Activated CD4-positive, alpha-beta T cell treated with anti-CD3 and anti-CD28 coated beads, Interleukin-2, amount 50 U/mL, for 16 hours (primary cell): ENCODE results near the gene LRMDA.
"Not testable (repeated sequence)": the region's sequence is repeated elsewhere in the genome, so short reads cannot be mapped to it uniquely, and the experiment has no call there.

Experiments used
- DNase-seq: peaks from one replicate; pipeline ENCODE4 v3.0.0-alpha.2; 2020

The LRMDA gene

DNA sequence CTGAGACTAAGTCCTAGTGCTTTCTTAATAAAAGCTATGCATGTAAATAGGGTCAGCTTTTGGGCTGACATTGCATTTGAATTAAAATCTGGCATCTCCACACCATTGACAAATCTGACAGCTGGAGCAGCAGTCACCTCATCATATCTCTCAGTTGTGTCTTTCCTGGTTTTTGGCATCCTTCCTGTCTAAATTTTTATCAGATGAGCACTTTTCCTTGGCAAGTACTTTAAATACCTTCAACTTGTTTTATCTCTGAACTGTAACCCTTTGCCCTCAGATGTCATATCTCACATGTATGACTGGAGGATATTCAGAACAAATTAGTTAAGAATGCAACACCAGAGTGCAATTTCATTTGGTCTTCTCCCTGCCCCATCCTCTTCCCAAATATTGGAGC lies 1066.2 kb downstream of the LRMDA start:
- no peak for DNase-seq

DNA sequence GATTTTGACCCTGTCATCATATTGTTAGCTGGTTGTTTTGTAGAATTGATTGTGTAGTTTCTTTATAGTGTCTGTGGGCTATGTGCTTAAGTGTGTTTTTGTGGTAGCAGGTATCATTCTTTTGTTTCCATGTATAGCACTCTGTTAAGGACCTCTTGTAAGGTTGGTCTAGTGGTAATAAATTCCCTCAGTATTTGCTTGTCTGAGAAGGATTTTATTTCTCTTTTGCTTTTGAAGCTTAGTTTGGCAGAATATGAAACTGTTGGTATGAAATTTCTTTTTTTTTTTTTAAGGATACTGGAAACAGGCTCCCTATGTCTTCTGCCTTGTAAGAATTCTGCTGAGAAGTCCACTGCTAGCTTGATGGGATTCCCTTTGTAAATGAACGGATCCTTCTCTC lies 1073.4 kb downstream of the LRMDA start:
- no peak for DNase-seq

GRCh38 chr10:76509446-76509845 lies 1078.0 kb downstream of the LRMDA start:
- no peak for DNase-seq

DNA sequence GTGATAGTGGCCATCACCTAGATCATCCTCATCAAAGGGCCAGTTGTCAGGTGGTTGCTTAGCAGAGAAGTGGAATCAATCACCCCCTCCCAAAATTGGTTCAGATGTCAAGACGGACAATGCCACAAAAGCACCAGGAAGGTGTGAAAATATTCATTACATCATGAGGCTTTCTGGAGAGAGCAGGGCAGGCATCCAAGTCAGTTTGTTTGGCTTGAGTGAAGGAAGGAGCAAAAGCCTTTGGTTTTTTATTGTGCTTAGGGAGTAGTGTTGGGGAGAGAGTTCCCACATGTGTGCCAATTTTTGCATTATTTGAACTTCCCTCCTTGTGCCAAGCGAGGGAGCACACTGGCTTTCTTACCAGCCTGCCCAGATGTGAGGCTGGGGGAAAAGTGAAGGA lies 1082.9 kb downstream of the LRMDA start:
- DNase-seq, result no peak

DNA sequence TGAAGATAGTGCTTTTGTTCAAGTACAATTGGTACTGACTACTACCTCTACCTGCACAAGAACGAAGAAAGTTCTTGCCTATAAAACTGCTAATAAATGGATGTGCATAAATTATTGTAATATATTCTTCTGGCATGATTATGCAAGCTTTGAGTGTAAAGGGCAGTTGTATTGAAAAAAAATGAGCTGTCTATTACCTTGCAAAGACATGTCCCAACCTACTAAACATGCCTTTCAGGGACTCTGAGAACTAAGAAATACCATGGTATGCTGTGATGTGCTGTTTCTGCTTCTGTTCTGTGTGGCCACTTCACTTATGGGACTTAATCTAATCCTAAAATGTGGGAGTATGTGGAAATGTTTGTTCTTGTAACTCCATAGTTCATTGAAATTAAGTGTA lies 1083.4 kb downstream of the LRMDA start:
- no peak for DNase-seq

DNA sequence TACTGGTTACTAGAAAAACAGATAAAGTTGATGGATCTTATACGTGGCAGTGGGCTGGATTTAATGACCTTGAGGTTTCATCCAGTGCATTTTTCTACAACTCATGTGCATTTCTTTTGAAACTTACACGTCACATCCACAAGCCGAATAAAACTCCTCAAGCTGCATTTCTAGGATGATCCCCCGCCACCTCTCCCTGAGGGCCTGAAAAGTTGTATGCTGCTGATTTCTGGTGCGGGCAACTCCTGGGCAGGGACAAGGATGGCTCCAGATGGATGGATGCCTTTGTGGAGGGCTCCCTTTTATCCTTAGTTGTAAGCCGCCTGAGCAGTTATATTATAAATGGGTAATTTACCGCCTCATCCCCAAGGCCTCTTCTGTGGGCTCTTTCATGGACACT lies 1091.1 kb downstream of the LRMDA start:
- no peak for DNase-seq

- DNase-seq, result no peak
Measured at GRCh38 chr10:76523246-76523645, 1091.8 kb downstream of the LRMDA start.

GRCh38 chr10:76523791-76524351 lies 1092.4 kb downstream of the LRMDA start:
- no peak for DNase-seq

DNA sequence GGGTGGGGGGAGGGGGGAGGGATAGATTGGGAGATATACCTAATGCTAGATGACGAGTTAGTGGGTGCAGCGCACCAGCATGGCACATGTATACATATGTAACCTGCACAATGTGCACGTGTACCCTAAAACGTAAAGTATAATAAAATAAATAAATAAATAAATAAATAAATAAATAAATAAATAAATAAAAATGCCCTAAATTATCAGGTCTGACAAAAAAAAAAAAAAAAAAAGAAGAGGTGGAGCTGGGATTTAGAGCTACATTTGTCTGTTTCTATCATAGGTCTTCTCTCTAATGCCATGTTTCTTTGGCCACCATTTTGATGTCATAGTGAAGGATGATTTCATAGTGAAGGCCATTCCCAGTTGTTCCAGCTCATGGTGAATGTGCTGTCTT lies 1095.4 kb downstream of the LRMDA start:
- DNase-seq, result not testable (repeated sequence)

DNA sequence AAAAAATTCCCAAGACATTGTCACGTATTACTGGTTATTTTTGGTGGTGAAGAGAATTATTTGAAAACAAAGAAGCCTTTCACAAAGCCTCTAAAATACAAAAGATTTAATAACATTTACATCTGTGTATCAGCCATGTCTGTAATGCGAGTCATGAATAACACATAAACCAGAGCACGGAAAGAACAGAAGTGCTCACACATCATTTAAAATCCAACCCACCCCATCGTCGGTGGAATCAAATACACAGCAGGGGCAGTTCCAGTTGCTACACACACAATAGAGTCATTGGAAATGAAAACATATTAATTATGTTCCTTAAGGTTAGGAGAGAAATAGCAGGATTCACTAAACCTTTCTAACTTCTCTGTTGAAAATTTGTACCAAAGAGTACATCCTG lies 1108.9 kb downstream of the LRMDA start:
- no peak for DNase-seq

DNA sequence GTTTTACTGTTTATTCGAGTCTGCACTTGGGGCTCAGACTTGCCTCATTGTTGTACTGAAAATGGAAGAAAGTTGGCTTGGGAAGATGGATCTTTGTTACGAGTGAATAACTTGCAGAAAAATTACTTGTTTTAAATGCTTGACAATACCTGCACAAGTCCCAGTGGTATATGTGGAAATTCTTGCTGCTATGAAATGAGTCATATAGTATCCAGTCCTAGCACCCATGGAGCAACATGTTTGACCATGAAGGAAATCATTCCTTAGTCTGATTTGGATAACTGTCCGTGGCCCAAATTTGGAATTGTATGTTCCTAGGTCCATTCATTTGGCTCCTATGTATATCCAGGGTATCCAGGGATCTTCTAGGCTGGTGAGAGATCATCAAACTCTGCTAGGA lies 1109.4 kb downstream of the LRMDA start:
- no peak for DNase-seq

GRCh38 chr10:76541852-76542251 lies 1110.4 kb downstream of the LRMDA start:
- no peak for DNase-seq

DNA sequence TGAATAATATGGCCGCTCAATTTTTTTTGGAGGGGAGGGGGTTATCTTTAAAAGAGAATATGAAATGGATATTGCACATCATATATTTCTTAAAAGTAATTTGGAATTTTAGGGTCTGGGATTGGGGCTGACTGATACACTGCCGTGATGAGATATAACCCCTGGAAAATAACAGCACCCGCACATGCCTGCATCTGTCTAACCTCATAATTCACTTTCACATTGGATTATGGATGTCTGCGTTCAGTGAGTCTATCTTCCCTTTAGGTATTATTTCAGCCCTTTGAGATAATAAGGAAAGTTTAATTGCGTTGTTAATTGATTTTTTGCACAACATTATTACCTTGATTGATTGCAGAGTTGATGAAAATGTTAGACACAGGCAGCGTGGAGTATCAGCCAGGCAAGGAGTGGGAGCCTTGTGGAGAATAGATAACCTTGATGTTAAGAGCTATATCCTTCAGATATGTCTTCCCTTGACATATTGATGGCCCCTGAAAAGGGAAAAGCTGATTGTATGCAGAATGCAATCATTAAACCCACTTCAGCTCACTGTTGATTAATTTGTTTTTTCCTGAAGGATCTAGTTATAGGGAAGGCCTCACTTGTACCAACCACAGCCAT lies 1111.0 kb downstream of the LRMDA start:
- DNase-seq, result no peak

GRCh38 chr10:76543655-76544054 lies 1112.2 kb downstream of the LRMDA start:
- DNase-seq, result no peak

GRCh38 chr10:76544789-76545188 lies 1113.4 kb downstream of the LRMDA start:
- DNase-seq, result no peak

- DNase-seq, result no peak
Measured at GRCh38 chr10:76546411-76546810, 1115.0 kb downstream of the LRMDA start.

- DNase-seq, result peak; percentile 71
Measured at GRCh38 chr10:76547352-76547972, 1116.0 kb downstream of the LRMDA start.

DNA sequence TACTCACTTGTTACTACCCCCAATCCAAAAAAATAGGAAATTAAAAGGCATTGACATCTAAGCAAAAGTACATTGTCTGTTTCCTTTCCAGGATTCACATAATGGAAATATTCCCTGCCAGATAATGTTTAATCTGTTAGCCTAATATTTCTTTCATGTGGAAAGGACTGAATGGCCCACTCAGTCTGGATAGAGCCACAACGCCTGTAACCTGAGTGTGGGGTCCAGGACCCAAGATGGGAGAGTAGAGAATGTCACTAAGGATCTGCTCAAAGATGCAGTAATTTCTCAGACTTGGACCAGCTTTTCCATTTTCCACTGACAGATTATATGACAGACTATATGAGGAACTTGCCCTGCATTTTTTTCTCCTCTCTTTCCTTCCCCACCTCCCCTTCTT lies 1117.3 kb downstream of the LRMDA start:
- no peak for DNase-seq

GRCh38 chr10:76549171-76549570 lies 1117.7 kb downstream of the LRMDA start:
- no peak for DNase-seq

DNA sequence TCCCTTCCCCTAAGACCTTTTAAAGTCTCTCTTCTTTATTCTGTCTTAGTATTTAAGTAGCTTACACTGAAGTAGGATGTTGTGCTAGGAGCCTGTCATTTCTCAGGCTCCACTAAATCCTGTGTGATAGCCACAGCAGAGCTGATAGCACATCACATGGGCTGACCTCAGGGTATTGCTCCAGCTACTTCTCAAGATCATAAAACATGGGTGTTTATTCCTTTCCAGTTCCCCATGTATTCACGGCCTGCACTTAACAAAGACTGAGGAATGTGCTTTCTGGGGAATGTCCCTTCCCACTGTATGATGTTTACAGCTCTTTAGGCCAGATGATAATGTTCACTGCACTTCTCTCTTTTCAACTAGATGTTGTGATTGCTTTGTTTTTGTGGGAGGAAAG lies 1119.4 kb downstream of the LRMDA start:
- DNase-seq, result no peak

GRCh38 chr10:76552091-76552873 lies 1120.9 kb downstream of the LRMDA start:
- DNase-seq, result no peak

- DNase-seq, result no peak
Measured at GRCh38 chr10:76553263-76554032, 1122.0 kb downstream of the LRMDA start.

GRCh38 chr10:76554033-76554408 lies 1122.6 kb downstream of the LRMDA start:
- DNase-seq, result no peak
